GM23338 (cell line): Measurements from ENCODE around the gene FAM153A. TPM values are rescaled to one million over a fixed set of nuclear protein-coding genes. Genes with fewer than 3 reads are reported as not detected.
"Not testable (repeated sequence)": the region's sequence is repeated elsewhere in the genome, so short reads cannot be mapped to it uniquely, and the experiment has no call there.

Experiments
- ATAC-seq: fragments of 200-7000 bp; cut with Tn5 transposase; 3 replicates; pipeline ENCODE4 v1.9.1; 2020
- DNase-seq: peaks from one replicate; pipeline ENCODE4 v3.0.0-alpha.2; 2015; ENCODE audit warnings: low spot score
- H2AFZ ChIP-seq: fragments of 200-600 bp; sonication (generic); 2 replicates; pipeline ENCODE4 v1.8.0; 2016; ENCODE audit warnings: antibody characterized with exemption, mild to moderate bottlenecking, moderate library complexity
- H3F3A ChIP-seq: fragments of 200-600 bp; sonication (generic); replicated peaks from 2 replicates; pipeline ENCODE4 v1.8.0; 2017; ENCODE audit warnings: antibody characterized with exemption, mixed run types, low read depth
- H3K27ac ChIP-seq: fragments of 200-600 bp; sonication (generic); 2 replicates; pipeline ENCODE4 v1.6.1; 2016; ENCODE audit warnings: low read depth
- H3K27me3 ChIP-seq: fragments of 200-600 bp; sonication (generic); 2 replicates; pipeline ENCODE4 v1.8.0; 2016; ENCODE audit warnings: mild to moderate bottlenecking, mixed run types, moderate library complexity; ENCODE audit not compliant: insufficient read depth
- H3K36me3 ChIP-seq: fragments of 200-600 bp; sonication (generic); 2 replicates; pipeline ENCODE4 v1.8.0; 2016; ENCODE audit warnings: mild to moderate bottlenecking; ENCODE audit not compliant: insufficient read depth
- H3K4me1 ChIP-seq: fragments of 200-600 bp; sonication (generic); 2 replicates; pipeline ENCODE4 v1.8.0; 2016; ENCODE audit warnings: mild to moderate bottlenecking, moderate library complexity; ENCODE audit not compliant: insufficient read depth
- H3K4me2 ChIP-seq: fragments of 200-600 bp; sonication (generic); 2 replicates; pipeline ENCODE4 v1.7.1; 2017; ENCODE audit warnings: mixed run types
- H3K4me3 ChIP-seq: fragments of 200-600 bp; sonication (generic); 2 replicates; pipeline ENCODE4 v1.6.1; 2016; ENCODE audit warnings: mixed run types
- H3K79me2 ChIP-seq: fragments of 200-600 bp; sonication (generic); replicated peaks from 2 replicates; pipeline ENCODE4 v1.8.0; 2017; ENCODE audit warnings: mild to moderate bottlenecking; ENCODE audit not compliant: insufficient read depth
- H3K9me2 ChIP-seq: fragments of 200-600 bp; sonication (generic); 2 replicates; pipeline ENCODE4 v1.8.0; 2017; ENCODE audit not compliant: insufficient read depth
- H4K20me1 ChIP-seq: fragments of 200-600 bp; sonication (generic); replicated peaks from 2 replicates; pipeline ENCODE4 v1.8.0; 2017; ENCODE audit warnings: mild to moderate bottlenecking; ENCODE audit not compliant: insufficient read depth
- H3K27ac Mint-ChIP-seq: 2 replicates; pipeline ENCODE4 v1.8.0; 2020; ENCODE audit warnings: inconsistent platforms, mild to moderate bottlenecking, moderate library complexity, mixed read lengths
- H3K27me3 Mint-ChIP-seq: 3 replicates; pipeline ENCODE4 v1.8.0; 2022; ENCODE audit warnings: low read depth, mild to moderate bottlenecking, moderate library complexity, mixed read lengths, inconsistent platforms; ENCODE audit not compliant: insufficient read depth, poor library complexity
- H3K36me3 Mint-ChIP-seq: 3 replicates; pipeline ENCODE4 v1.8.0; 2021; ENCODE audit warnings: low read depth, mild to moderate bottlenecking, inconsistent platforms, moderate library complexity, mixed read lengths
- H3K4me1 Mint-ChIP-seq: 3 replicates; pipeline ENCODE4 v1.8.0; 2020; ENCODE audit warnings: mild to moderate bottlenecking, inconsistent platforms, mixed read lengths
- H3K4me3 Mint-ChIP-seq: 3 replicates; pipeline ENCODE4 v1.8.0; 2021; ENCODE audit warnings: moderate library complexity, mild to moderate bottlenecking, inconsistent platforms, mixed read lengths
- H3K9me3 Mint-ChIP-seq: 3 replicates; pipeline ENCODE4 v1.8.0; 2020; ENCODE audit warnings: moderate library complexity, mild to moderate bottlenecking, inconsistent platforms, mixed read lengths
- polyA plus RNA-seq: library from polyadenylated mRNA; unstranded; fragments of >200 nt; fragmentation: Nextera tagmentation; extraction: Ambion mirVana; gene quantifications from 2 replicates; pipeline ENCODE4 v1.2.1, GENCODE V29; 2016
- total RNA-seq: library from RNA; depleted of rRNA; stranded (reverse); fragments of >200 nt; shearing (Covaris generic); gene quantifications from 2 replicates; pipeline ENCODE4 v1.2.3, GENCODE V29; 2014; rRNA removed

FAM153A gene
- total and polyA plus RNA-seq, 2 experiments from 2014 or later: not detected

GRCh38 chr5:177692969-177693368 lies 89.7 kb downstream of the FAM153A start:
- H2AFZ ChIP-seq, H3K27me3 Mint-ChIP-seq, H3K27ac ChIP-seq, H3K4me1 ChIP-seq, H3K79me2 ChIP-seq, H3K36me3 Mint-ChIP-seq, H3K4me2 ChIP-seq, H3K27me3 ChIP-seq, H3F3A ChIP-seq, H3K9me2 ChIP-seq, H3K27ac Mint-ChIP-seq, H3K36me3 ChIP-seq, H4K20me1 ChIP-seq, H3K4me3 Mint-ChIP-seq, H3K4me1 Mint-ChIP-seq, H3K4me3 ChIP-seq: not testable (repeated sequence)
- H3K9me3 Mint-ChIP-seq: peaks cover 23% of the 10 kb centered on the region; the same call in 2 of the 3 replicates
- ATAC-seq: peak; percentile 99
- peak; percentile 20 for DNase-seq

GRCh38 chr5:177692507-177692906 lies 90.2 kb downstream of the FAM153A start:
- ATAC-seq, H3K4me1 ChIP-seq: not testable (repeated sequence)

GRCh38 chr5:177689011-177689610 lies 93.6 kb downstream of the FAM153A start:
- H3K4me2 ChIP-seq, H3F3A ChIP-seq, H3K9me2 ChIP-seq, H3K4me3 Mint-ChIP-seq, H3K4me1 Mint-ChIP-seq, H3K4me3 ChIP-seq, H4K20me1 ChIP-seq, H3K27me3 ChIP-seq, H3K4me1 ChIP-seq, H3K36me3 ChIP-seq, ATAC-seq, H3K79me2 ChIP-seq, H2AFZ ChIP-seq, H3K27ac Mint-ChIP-seq, DNase-seq, H3K36me3 Mint-ChIP-seq, H3K27me3 Mint-ChIP-seq, H3K27ac ChIP-seq, H3K9me3 Mint-ChIP-seq: not testable (repeated sequence)

More at GRCh38 chr5:177692507-177692906, 90.2 kb downstream of the FAM153A start:
- H3K9me3 Mint-ChIP-seq: peaks cover 18% of the 10 kb centered on the region; the same call in 2 of the 3 replicates
- not testable (repeated sequence) for H3K9me2 ChIP-seq, H3K4me2 ChIP-seq, H3K4me1 Mint-ChIP-seq, DNase-seq, H3K27ac Mint-ChIP-seq, H3K79me2 ChIP-seq, H4K20me1 ChIP-seq, H2AFZ ChIP-seq, H3K27me3 Mint-ChIP-seq, H3K4me3 Mint-ChIP-seq, H3K4me3 ChIP-seq, H3K27me3 ChIP-seq, H3K36me3 ChIP-seq, H3F3A ChIP-seq, H3K36me3 Mint-ChIP-seq, H3K27ac ChIP-seq

- H3K79me2 ChIP-seq, H3K27me3 ChIP-seq, H3K4me1 Mint-ChIP-seq, H3K36me3 ChIP-seq, H3K4me3 ChIP-seq, H3K4me1 ChIP-seq, H3K27ac ChIP-seq, H3K27ac Mint-ChIP-seq, H2AFZ ChIP-seq, H3K9me3 Mint-ChIP-seq, H3F3A ChIP-seq, ATAC-seq, DNase-seq, H3K9me2 ChIP-seq, H4K20me1 ChIP-seq, H3K4me2 ChIP-seq, H3K27me3 Mint-ChIP-seq, H3K36me3 Mint-ChIP-seq, H3K4me3 Mint-ChIP-seq: not testable (repeated sequence)
Measured at GRCh38 chr5:177688091-177688490, 94.6 kb downstream of the FAM153A start.

GRCh38 chr5:177681920-177682319 lies 100.8 kb downstream of the FAM153A start:
- H4K20me1 ChIP-seq, H3K27me3 ChIP-seq, H3K4me1 ChIP-seq, H2AFZ ChIP-seq, H3K4me3 Mint-ChIP-seq, ATAC-seq, H3K4me3 ChIP-seq, H3K9me2 ChIP-seq, H3K27me3 Mint-ChIP-seq, H3K4me2 ChIP-seq, H3K36me3 ChIP-seq, H3K9me3 Mint-ChIP-seq, DNase-seq, H3K27ac Mint-ChIP-seq, H3K4me1 Mint-ChIP-seq, H3K27ac ChIP-seq, H3K79me2 ChIP-seq, H3K36me3 Mint-ChIP-seq, H3F3A ChIP-seq: not testable (repeated sequence)

Other genes with a start within 250 kb of the FAM153A start
- 46.9 and 58.6 TPM in 2 replicates for gene FAM193B, start 228.3 kb downstream of the FAM153A start, total RNA-seq
- 44.4 and 46.1 TPM in 2 replicates for gene FAM193B, start 228.3 kb downstream of the FAM153A start, polyA plus RNA-seq
- gene TMED9, start 190.7 kb downstream of the FAM153A start, total RNA-seq: 130 and 142 TPM in 2 replicates
- gene TMED9, start 190.7 kb downstream of the FAM153A start, polyA plus RNA-seq: 74.4 and 77.2 TPM in 2 replicates
- gene B4GALT7, start 182.8 kb downstream of the FAM153A start, total RNA-seq: 17.6 and 23.3 TPM in 2 replicates
- 10.0 and 10.4 TPM in 2 replicates for gene B4GALT7, start 182.8 kb downstream of the FAM153A start, polyA plus RNA-seq
- not detected in 2 replicates for gene PROP1, start 213.3 kb upstream of the FAM153A start, total RNA-seq
- not detected in 2 replicates for gene PROP1, start 213.3 kb upstream of the FAM153A start, polyA plus RNA-seq